Tibial artery (tissue), 4 donors: ENCODE results near the gene MYL10.

ENCODE experiments used
- DNase-seq, 2 donors: peaks; one replicate each; pipeline ENCODE4 v3.0.0-alpha.2; 2019
- H3K27ac ChIP-seq, 2 donors: fragments of 200-600 bp; sonication (generic) in 1 of 2; 1 replicate in 1 of 2; 2 replicates in 1 of 2; pipeline ENCODE4 v1.5.1; 2018 to 2019; ENCODE audit warnings: mild to moderate bottlenecking in 1 of 2
- H3K27me3 ChIP-seq, 2 donors: fragments of 200-600 bp; sonication (generic) in 1 of 2; one replicate each; pipeline versions ENCODE4 v1.5.1 to v1.6.0; 2016 to 2019
- H3K36me3 ChIP-seq, 3 donors: fragments of 200-600 bp; sonication (generic) in 2 of 3; one replicate each; pipeline ENCODE4 v1.5.1; 2016 to 2019; ENCODE audit warnings: mild to moderate bottlenecking in 2 of 3
- H3K4me1 ChIP-seq, 4 donors: fragments of 200-600 bp; sonication (generic) in 2 of 4; 1 replicate in 3 of 4; 2 replicates in 1 of 4; pipeline ENCODE4 v1.5.1; 2016 to 2019
- H3K4me3 ChIP-seq, 2 donors: fragments of 200-600 bp; sonication (generic) in 1 of 2; 1 replicate in 1 of 2; 2 replicates in 1 of 2; pipeline ENCODE4 v1.5.1; 2018 to 2019; ENCODE audit warnings: mild to moderate bottlenecking in 2 of 2
- H3K9me3 ChIP-seq, 3 donors: fragments of 200-600 bp; sonication (generic) in 1 of 3; one replicate each; pipeline ENCODE4 v1.5.1; 2016 to 2019
- intact Hi-C: fragments of 100-400 bp; cut with DNase I; formaldehyde crosslinking; loops from one replicate; pipeline ENCODE4 v1.15.0; 2023; ENCODE audit warnings: low total_unique reads
- TF ChIP-seq, protein P1 (sequence below), 2 experiments: fragments of 200-600 bp in 1 of 2; fragments of 450-650 bp in 1 of 2; IDR thresholded peaks; one replicate each; pipeline ENCODE4 v1.5.1; 2017 to 2019; ENCODE audit warnings: antibody characterized with exemption in 2 of 2, mild to moderate bottlenecking in 1 of 2, moderate library complexity in 1 of 2

The MYL10 gene

DNA sequence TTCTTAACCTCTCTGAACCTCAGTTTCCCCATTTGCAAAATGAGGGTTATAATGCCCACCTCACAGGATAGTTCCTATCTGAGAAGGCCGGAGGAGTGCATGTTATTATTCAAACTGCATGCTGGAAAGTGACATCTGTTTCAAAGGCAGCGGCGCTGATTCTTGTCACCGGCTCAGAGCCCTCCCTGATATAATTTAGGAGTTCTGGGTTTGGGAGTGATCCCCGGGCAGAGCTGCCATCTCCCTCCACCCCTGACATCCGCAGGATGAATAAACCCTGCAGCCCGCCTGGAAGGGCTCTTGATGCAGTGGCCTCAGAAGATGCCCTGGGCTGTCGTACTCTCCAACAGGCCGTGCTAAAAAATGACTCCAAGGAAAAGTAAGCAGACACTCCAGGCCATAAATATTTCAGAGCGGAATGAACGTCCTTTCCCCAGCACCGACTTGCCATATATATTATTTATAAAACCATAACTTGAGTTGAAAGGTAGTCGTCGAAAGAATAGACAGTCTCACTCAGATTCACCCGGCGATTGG lies 47.0 kb upstream of the MYL10 start:
- Histone ChIP-seq H3K27ac (no peak overlapping the region), H3K27me3 (no peaks in the 10 kb centered on the region), H3K4me1 (peaks cover 0 to 25% (median 10%) of the 10 kb centered on the region in 4 donors), H3K4me3 (no peak overlapping the region), H3K36me3 (no peaks in the 10 kb centered on the region), H3K9me3 (peaks cover 0 to 6% (median 0%) of the 10 kb centered on the region in 3 donors)
- DNase-seq: no peak
- intact Hi-C loops: no loop called here
- TF ChIP-seq, protein P1, sequence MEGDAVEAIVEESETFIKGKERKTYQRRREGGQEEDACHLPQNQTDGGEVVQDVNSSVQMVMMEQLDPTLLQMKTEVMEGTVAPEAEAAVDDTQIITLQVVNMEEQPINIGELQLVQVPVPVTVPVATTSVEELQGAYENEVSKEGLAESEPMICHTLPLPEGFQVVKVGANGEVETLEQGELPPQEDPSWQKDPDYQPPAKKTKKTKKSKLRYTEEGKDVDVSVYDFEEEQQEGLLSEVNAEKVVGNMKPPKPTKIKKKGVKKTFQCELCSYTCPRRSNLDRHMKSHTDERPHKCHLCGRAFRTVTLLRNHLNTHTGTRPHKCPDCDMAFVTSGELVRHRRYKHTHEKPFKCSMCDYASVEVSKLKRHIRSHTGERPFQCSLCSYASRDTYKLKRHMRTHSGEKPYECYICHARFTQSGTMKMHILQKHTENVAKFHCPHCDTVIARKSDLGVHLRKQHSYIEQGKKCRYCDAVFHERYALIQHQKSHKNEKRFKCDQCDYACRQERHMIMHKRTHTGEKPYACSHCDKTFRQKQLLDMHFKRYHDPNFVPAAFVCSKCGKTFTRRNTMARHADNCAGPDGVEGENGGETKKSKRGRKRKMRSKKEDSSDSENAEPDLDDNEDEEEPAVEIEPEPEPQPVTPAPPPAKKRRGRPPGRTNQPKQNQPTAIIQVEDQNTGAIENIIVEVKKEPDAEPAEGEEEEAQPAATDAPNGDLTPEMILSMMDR (IDR thresholded peaks at IDR 0.05): no peak

DNA sequence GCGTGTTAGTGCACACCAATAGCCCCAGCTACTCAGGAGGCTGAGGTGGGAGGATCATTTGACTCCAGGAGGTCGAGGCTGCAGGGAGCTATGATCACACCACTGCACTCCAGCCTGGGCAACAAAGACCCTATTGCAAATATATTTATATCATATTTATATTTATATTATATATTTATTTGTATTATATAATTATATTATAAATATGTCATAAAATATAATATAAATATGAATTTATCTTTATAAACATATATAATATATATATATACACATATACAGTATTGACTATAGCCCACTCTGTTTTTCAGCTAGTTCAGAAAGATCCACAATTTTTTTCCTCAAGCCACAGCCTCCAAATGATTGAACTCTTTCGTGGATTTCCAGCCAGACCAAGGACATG lies 45.3 kb upstream of the MYL10 start:
- intact Hi-C loops: no loop called here
- Histone ChIP-seq H3K4me3 (no peak overlapping the region), H3K9me3 (peaks cover 0 to 6% (median 0%) of the 10 kb centered on the region in 3 donors), H3K36me3 (no peaks in the 10 kb centered on the region), H3K27me3 (no peaks in the 10 kb centered on the region), H3K27ac (no peak overlapping the region), H3K4me1 (peaks cover 0 to 18% (median 2%) of the 10 kb centered on the region in 4 donors)
- DNase-seq: no peak
- TF ChIP-seq, protein P1 (IDR thresholded peaks at IDR 0.05): no peak

DNA sequence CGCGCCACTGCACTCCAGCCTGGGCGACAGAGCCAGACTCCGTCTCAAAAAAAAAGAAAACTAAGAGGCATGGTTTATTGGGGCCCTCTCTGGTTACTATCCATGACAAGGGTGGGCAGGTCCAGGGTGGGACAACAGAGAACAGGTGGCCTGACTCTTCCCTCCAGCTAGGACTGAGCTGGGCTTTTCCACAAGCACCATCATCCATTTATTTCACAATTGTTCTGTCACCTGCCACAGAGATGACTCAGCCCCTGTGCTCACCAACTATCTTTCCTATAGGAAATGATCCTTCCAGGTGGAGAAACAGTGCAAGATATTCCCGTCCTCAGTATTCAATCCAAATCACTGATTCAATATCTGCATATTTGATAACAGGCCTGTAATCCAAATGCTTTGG lies 44.9 kb upstream of the MYL10 start:
- Histone ChIP-seq H3K27me3 (no peaks in the 10 kb centered on the region), H3K36me3 (no peaks in the 10 kb centered on the region), H3K4me3 (no peak overlapping the region), H3K9me3 (peaks cover 0 to 6% (median 0%) of the 10 kb centered on the region in 3 donors), H3K4me1 (peaks cover 0 to 15% (median 2%) of the 10 kb centered on the region in 4 donors), H3K27ac (no peak overlapping the region)
- TF ChIP-seq, protein P1 (IDR thresholded peaks at IDR 0.05): no peak
- intact Hi-C loops: no loop called here
- no peak for DNase-seq

DNA sequence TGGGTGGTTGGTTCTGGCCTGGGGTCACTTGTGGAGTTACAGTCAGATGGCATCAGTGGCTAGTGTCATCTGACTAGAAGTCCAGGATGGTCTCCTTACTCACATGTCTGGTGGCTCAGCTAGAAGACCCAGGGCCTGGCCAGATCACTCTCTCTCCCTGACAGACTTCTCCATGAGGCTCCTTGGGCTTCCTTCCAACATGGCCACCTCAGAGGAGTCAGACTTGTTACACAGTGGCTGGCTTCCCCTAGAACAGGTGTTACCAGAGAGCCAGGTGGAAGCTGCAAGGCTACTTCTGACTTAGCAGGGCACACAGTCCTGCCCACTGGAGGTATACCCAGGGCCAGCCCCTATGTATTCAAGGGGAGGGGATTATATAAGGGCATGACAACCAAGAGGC lies 44.2 kb upstream of the MYL10 start:
- Histone ChIP-seq H3K4me1 (peaks cover 0 to 9% (median 2%) of the 10 kb centered on the region in 4 donors), H3K36me3 (no peaks in the 10 kb centered on the region), H3K9me3 (peaks cover 0 to 6% (median 0%) of the 10 kb centered on the region in 3 donors), H3K4me3 (no peak overlapping the region), H3K27me3 (no peaks in the 10 kb centered on the region), H3K27ac (no peak overlapping the region)
- DNase-seq: no peak
- TF ChIP-seq, protein P1 (IDR thresholded peaks at IDR 0.05): no peak
- intact Hi-C loops: no loop called here

DNA sequence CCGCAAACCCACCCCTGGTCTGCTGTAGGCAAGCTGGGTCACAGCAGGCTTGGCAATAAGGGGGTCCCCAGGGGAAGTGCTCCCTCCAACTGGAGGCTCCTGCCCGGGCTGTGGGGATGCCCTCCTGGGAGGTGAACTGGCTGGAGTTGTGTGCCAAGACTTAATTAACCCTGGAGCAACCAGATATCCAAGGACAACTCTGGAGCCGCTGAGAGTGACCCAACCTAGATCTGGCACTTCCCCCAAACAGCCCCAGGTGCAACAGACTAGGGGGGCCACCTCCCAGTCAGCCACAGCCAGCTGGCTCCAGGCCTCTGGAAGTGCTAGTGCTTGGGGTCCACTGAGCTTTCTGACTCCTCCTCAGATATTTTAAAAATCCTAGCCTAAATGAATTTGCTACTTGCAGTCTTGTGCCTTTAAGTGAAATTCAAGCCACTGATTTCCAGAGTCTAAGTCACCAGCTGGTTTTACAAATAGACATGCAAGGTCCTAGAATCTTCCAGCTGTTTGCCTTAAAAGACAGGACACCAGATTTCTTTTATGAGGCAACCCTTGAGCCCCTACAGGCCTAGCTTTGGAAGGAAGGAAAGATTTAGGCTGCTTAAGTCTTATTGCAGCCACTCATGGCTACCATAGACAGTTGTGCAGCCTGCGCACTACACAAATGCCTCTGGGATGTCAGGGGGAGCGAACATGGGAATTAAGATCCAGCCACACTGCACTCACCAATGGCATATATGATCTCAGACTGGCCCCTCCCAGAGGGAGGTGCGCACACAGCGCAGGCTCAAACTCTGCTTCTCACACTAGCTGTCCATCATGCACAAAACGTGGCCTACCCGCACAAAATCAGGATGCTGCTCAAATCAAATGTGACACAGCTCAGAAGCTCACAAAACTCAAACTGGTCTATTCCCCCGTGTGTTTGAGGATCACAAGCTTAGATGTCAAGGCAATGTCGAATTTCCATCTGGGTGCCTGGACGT lies 42.6 kb upstream of the MYL10 start:
- H3K27me3 ChIP-seq: no peaks in the 10 kb centered on the region
- intact Hi-C loops: no loop called here
- H3K4me3 ChIP-seq: no peak overlapping the region
- H3K27ac ChIP-seq: no peak overlapping the region
- H3K36me3 ChIP-seq: no peaks in the 10 kb centered on the region
- no peak for DNase-seq
- H3K9me3 ChIP-seq: peaks cover 0 to 6% (median 0%) of the 10 kb centered on the region in 3 donors
- TF ChIP-seq, protein P1 (IDR thresholded peaks at IDR 0.05): no peak
- H3K4me1 ChIP-seq: peaks cover 0 to 4% (median 2%) of the 10 kb centered on the region in 4 donors
